Astrocyte (in vitro differentiated cells and primary cell): ENCODE data around the gene CAPRIN1. TPM values are rescaled to one million over a fixed set of nuclear protein-coding genes. Genes with fewer than 3 reads are reported as not detected.

Source experiments
- DNase-seq: peaks from one replicate; pipeline ENCODE4 v3.0.0-alpha.2; 2010; ENCODE audit warnings: low read depth
- FAIRE-seq: peaks from 2 replicates; lab custom pipeline; 2011; peaks lifted over from hg19 to GRCh38; lab: Jason Lieb, UNC
- H2AFZ ChIP-seq: 2 replicates; pipeline ENCODE4 v1.6.0; 2012; ENCODE audit warnings: low read depth, low read length, inconsistent platforms
- H3K27ac ChIP-seq: 2 replicates; pipeline ENCODE4 v1.5.1; 2011; ENCODE audit warnings: low read depth, low read length, inconsistent platforms
- H3K27me3 ChIP-seq: 2 replicates; pipeline ENCODE4 v1.6.0; 2011; ENCODE audit warnings: low read length, inconsistent platforms; ENCODE audit not compliant: insufficient read depth
- H3K36me3 ChIP-seq: 2 replicates; pipeline ENCODE4 v1.5.1; 2011; ENCODE audit warnings: low read length, inconsistent platforms; ENCODE audit not compliant: insufficient read depth
- H3K4me1 ChIP-seq: 2 replicates; pipeline ENCODE4 v1.5.1; 2011; ENCODE audit warnings: low read length, inconsistent platforms; ENCODE audit not compliant: insufficient read depth
- H3K4me2 ChIP-seq: 2 replicates; pipeline ENCODE4 v1.6.0; 2012; ENCODE audit warnings: low read length, inconsistent platforms
- H3K4me3 ChIP-seq: 2 replicates; pipeline ENCODE4 v1.5.1; 2011; ENCODE audit warnings: low read depth, mild to moderate bottlenecking, low read length, inconsistent platforms; ENCODE audit not compliant: insufficient read depth
- H3K79me2 ChIP-seq: 2 replicates; pipeline ENCODE4 v1.6.0; 2012; ENCODE audit warnings: mild to moderate bottlenecking, low read length, inconsistent platforms; ENCODE audit not compliant: insufficient read depth
- H3K9ac ChIP-seq: 2 replicates; pipeline ENCODE4 v1.6.0; 2012; ENCODE audit warnings: mild to moderate bottlenecking, low read length, inconsistent platforms
- H3K9me3 ChIP-seq: 2 replicates; pipeline ENCODE4 v1.5.1; 2012; ENCODE audit warnings: low read depth, mild to moderate bottlenecking, low read length, inconsistent platforms; ENCODE audit not compliant: insufficient read depth
- H4K20me1 ChIP-seq: 2 replicates; pipeline ENCODE4 v1.6.0; 2012; ENCODE audit warnings: low read length, inconsistent platforms; ENCODE audit not compliant: insufficient read depth
- H3K27ac Mint-ChIP-seq: one replicate; pipeline ENCODE4 v1.8.0; 2021; ENCODE audit warnings: mild to moderate bottlenecking, mixed read lengths; ENCODE audit not compliant: unreplicated experiment
- H3K27me3 Mint-ChIP-seq: one replicate; pipeline ENCODE4 v1.8.0; 2021; ENCODE audit warnings: low read depth, mixed read lengths; ENCODE audit not compliant: unreplicated experiment
- H3K36me3 Mint-ChIP-seq: one replicate; pipeline ENCODE4 v1.8.0; 2021; ENCODE audit warnings: low read depth, mixed read lengths; ENCODE audit not compliant: unreplicated experiment
- H3K4me1 Mint-ChIP-seq: one replicate; pipeline ENCODE4 v1.8.0; 2021; ENCODE audit warnings: low read depth, mixed read lengths; ENCODE audit not compliant: unreplicated experiment
- H3K4me3 Mint-ChIP-seq: one replicate; pipeline ENCODE4 v1.8.0; 2021; ENCODE audit warnings: mild to moderate bottlenecking, moderate library complexity, mixed read lengths; ENCODE audit not compliant: unreplicated experiment
- H3K9me3 Mint-ChIP-seq: one replicate; pipeline ENCODE4 v1.8.0; 2021; ENCODE audit warnings: mild to moderate bottlenecking, mixed read lengths; ENCODE audit not compliant: unreplicated experiment
- CTCF ChIP-seq: IDR thresholded peaks from 2 replicates; pipeline ENCODE4 v1.5.1; 2011; ENCODE audit warnings: low read depth, mild to moderate bottlenecking, inconsistent platforms, low read length, moderate library complexity; ENCODE audit not compliant: insufficient read depth
- EZH2 ChIP-seq: IDR thresholded peaks from 2 replicates; pipeline ENCODE4 v1.6.1; 2012; ENCODE audit warnings: mild to moderate bottlenecking, low read length, inconsistent platforms; ENCODE audit not compliant: insufficient read depth
- total RNA-seq: library from RNA; stranded (reverse); gene quantifications from 2 replicates; pipeline ENCODE4 v1.2.1, GENCODE V29; 2021

Gene CAPRIN1
- total RNA-seq, 1 donor from 2014 or later, result 309 TPM

- Mint-ChIP-seq H3K4me1 (peaks cover 7% of the 10 kb centered on the region), H3K27ac (no peak overlapping the region), H3K4me3 (no peak overlapping the region), H3K9me3 (peaks cover 2% of the 10 kb centered on the region), H3K27me3 (no peaks in the 10 kb centered on the region), H3K36me3 (peaks cover 21% of the 10 kb centered on the region)
- FAIRE-seq (no peak), DNase-seq (no peak)
- Histone ChIP-seq H3K4me3 (no peak overlapping the region), H3K9me3 (no peaks in the 10 kb centered on the region), H3K4me1 (peaks cover 6% of the 10 kb centered on the region), H2AFZ (no peak overlapping the region), H3K4me2 (no peak overlapping the region), H4K20me1 (peaks cover 46% of the 10 kb centered on the region), H3K36me3 (peaks cover 42% of the 10 kb centered on the region), H3K27me3 (no peaks in the 10 kb centered on the region), H3K79me2 (no peaks in the 10 kb centered on the region), H3K9ac (no peak overlapping the region), H3K27ac (no peak overlapping the region)
- no peak for TF ChIP-seq CTCF
- TF ChIP-seq EZH2, result no peak
Measured at GRCh38 chr11:34148504-34149165, 97.1 kb downstream of the CAPRIN1 start.

DNA sequence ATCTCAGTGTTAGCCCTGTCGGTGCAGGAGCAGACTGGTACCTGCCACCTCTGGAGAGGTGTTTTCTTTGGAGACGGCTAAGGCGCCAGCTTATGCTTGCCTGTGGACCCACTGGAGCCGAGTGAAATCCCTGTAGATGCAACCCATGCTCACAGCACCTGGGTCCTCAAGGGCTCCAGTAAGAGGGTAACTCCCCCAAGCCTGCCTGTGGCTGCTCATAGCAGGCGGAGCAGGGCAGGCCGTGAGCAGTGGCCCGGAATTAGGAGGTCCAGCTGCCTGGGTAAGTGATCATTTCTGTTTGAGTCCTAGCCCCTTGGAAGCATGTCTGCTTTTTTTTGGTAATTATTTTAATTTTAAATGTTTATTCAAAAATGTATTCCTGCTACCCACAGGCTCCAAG lies 97.7 kb downstream of the CAPRIN1 start:
- Mint-ChIP-seq H3K4me1 (peaks cover 7% of the 10 kb centered on the region), H3K4me3 (no peak overlapping the region), H3K9me3 (peaks cover 2% of the 10 kb centered on the region), H3K27ac (no peak overlapping the region), H3K36me3 (peaks cover 23% of the 10 kb centered on the region), H3K27me3 (no peaks in the 10 kb centered on the region)
- DNase-seq, result no peak
- peaks cover 6% of the 10 kb centered on the region for H3K4me1 ChIP-seq
- peaks cover 49% of the 10 kb centered on the region for H4K20me1 ChIP-seq
- no peak overlapping the region for H3K9ac ChIP-seq
- peaks cover 37% of the 10 kb centered on the region for H3K36me3 ChIP-seq
- H3K27me3 ChIP-seq, result no peaks in the 10 kb centered on the region
- no peak overlapping the region for H3K4me2 ChIP-seq
- H3K27ac ChIP-seq, result no peak overlapping the region
- H3K9me3 ChIP-seq, result no peaks in the 10 kb centered on the region
- no peak for TF ChIP-seq EZH2
- no peak for TF ChIP-seq CTCF
- no peak overlapping the region for H3K4me3 ChIP-seq
- H3K79me2 ChIP-seq, result no peaks in the 10 kb centered on the region
- no peak for FAIRE-seq
- no peak overlapping the region for H2AFZ ChIP-seq

DNA sequence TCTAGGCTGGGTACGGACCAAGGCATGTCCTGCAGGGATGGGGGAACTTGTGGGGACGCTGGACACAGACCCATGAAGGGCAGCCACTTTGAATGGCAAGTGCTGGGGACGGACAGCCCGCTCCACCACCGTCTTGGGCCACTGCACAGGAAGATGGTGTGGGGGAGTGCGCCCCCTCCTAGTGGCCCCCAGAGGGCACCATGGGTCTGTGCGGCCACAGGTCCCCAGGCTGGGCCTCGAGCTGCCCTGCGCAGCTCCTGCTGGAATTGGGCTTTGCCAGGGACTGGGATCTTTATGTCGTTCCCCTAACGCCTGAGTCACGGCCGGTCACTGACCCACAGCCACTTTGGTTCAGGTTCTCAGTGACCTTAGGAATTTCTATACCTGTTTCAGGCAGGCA lies 98.3 kb downstream of the CAPRIN1 start:
- no peak overlapping the region for H3K4me3 Mint-ChIP-seq
- no peak overlapping the region for H3K4me2 ChIP-seq
- peaks cover 23% of the 10 kb centered on the region for H3K36me3 Mint-ChIP-seq
- H3K9ac ChIP-seq, result no peak overlapping the region
- H3K4me1 ChIP-seq, result peaks cover 6% of the 10 kb centered on the region
- no peaks in the 10 kb centered on the region for H3K27me3 ChIP-seq
- peaks cover 52% of the 10 kb centered on the region for H4K20me1 ChIP-seq
- H3K9me3 Mint-ChIP-seq, result peaks cover 2% of the 10 kb centered on the region
- no peak for DNase-seq
- no peaks in the 10 kb centered on the region for H3K9me3 ChIP-seq
- no peak overlapping the region for H3K4me3 ChIP-seq
- no peak overlapping the region for H2AFZ ChIP-seq
- peaks cover 32% of the 10 kb centered on the region for H3K36me3 ChIP-seq
- FAIRE-seq, result no peak
- H3K27ac ChIP-seq, result no peak overlapping the region
- H3K4me1 Mint-ChIP-seq, result peaks cover 7% of the 10 kb centered on the region
- H3K27ac Mint-ChIP-seq, result no peak overlapping the region
- TF ChIP-seq CTCF (peak; percentile 16), EZH2 (no peak)
- H3K79me2 ChIP-seq, result no peaks in the 10 kb centered on the region
- H3K27me3 Mint-ChIP-seq, result no peaks in the 10 kb centered on the region
